ENCODE measurements around the gene SMARCD1.

- TF ChIP-seq CTCF (IDR thresholded peaks at IDR 0.05; ENCODE audit: low read length) (no peak), EZH2phosphoT487 (IDR thresholded peaks at IDR 0.05; ENCODE audit: low read length) (no peak)
Observed at GRCh38 chr12:50109319-50109718, 24.2 kb downstream of the SMARCD1 start.

Data from MM.1S (cell line).